ENCODE data around the gene INSL3.
"Not testable (repeated sequence)": the region's sequence is repeated elsewhere in the genome, so short reads cannot be mapped to it uniquely, and the experiment has no call there.

INSL3 gene

GRCh38 chr19:17817668-17818363 is 3.5 kb downstream of the INSL3 start:
- DNase-seq (ENCODE audit: low read depth, low spot score): no peak

DNA sequence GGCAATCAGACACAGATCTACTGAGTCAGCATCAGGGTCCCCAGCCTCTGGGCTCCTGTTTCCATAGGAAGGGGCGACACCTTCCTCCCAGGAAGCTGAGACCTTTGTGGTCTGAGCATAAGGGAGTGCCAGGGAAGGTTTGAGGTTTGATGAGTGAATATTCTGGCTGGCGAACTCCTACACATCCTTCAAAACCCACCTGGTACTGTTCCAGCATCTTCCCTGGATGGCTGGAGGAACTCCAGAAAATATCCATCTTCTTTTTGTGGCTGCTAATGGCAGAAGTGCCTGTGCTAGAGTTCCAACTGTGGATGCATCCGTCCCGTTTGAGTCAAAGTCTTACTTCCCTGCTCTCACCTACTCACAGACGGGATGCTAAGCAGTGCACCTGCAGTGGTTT is 9.2 kb downstream of the INSL3 start:
- no peak for DNase-seq (ENCODE audit: low read depth, low spot score)

- DNase-seq (ENCODE audit: low read depth, low spot score): no peak
These were observed 9.6 kb downstream of the INSL3 start for GRCh38 chr19:17811681-17812080.

DNA sequence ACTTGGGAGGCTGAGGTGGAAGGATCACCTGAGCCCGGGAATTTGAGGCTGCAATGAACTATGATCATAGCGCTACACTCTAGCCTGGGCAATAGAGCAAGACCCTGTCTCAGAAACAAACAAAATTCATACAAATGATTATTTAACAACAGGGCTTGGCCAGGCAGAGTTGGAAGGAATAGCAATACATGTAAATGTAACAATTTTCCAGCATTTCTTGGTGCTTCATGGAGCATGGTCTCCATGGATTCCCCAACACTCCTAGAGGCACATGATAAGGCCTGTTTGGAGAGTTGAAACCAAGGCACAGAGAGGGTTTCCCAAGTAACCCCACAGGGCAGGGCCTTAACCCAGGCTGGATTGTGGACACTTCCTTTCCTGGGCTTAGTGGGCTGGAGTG is 10.2 kb downstream of the INSL3 start:
- no peak for DNase-seq (ENCODE audit: low read depth, low spot score)

DNA sequence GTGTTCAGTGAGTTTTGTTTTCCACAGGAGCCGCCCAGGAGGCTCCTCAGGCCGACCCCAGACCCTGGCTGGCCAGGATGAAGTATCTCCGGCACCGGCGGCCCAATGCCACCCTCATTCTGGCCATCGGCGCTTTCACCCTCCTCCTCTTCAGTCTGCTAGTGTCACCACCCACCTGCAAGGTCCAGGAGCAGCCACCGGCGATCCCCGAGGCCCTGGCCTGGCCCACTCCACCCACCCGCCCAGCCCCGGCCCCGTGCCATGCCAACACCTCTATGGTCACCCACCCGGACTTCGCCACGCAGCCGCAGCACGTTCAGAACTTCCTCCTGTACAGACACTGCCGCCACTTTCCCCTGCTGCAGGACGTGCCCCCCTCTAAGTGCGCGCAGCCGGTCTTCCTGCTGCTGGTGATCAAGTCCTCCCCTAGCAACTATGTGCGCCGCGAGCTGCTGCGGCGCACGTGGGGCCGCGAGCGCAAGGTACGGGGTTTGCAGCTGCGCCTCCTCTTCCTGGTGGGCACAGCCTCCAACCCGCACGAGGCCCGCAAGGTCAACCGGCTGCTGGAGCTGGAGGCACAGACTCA is 13.5 kb downstream of the INSL3 start:
- no peak for DNase-seq (ENCODE audit: low read depth, low spot score)

GRCh38 chr19:17806945-17807344 is 14.4 kb downstream of the INSL3 start:
- DNase-seq (ENCODE audit: low read depth, low spot score): no peak

DNA sequence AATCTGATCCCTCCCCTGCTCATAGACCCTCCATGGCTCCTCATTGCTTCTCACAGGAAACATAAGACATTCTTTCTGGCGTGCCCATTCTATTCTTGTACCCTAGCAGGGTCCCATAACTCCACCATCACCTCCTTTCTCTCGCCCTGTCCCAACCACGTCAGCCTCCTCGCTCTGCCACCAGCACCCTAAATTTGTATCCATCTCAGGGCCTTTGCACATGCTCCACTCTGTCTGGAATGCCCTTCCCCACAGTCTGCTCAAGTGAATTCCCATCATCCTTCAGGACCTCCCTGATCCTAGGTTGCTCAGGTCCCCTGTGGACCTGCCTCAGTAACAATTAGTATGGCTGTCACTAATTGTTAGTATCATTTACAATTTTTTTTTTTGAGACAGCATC is 15.9 kb downstream of the INSL3 start:
- DNase-seq (ENCODE audit: low read depth, low spot score): no peak

DNA sequence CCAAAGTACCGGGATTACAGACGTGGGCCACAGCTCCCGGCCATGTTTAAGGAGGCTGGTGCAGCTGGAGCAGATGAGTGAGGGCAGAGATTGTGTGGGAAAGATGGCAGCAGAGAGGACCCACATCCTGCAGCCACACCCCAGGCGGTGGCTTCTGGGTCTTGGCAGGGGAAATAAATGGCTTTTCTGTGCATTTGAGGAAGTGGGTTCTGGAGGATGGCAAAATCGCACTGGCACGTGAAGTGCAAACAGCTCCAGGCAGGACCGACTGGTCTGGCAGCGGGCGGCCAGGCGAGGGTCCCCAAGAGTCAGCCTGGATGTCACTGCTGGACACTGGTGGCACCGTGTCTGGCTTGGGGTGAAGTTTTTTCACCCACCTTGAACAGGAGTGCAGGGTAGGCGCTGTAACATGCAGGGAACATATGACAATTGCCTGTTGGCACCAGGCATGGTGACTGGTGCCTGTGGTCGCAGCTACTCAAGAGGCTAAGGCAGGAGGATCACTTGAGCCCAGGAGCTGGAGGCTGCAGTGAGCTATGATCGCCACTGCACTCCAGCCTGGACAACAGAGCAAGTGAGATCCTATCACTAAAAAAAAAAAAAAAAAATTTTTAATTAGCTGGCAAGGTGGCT is 17.9 kb downstream of the INSL3 start:
- DNase-seq (ENCODE audit: low read depth, low spot score): no peak

DNA sequence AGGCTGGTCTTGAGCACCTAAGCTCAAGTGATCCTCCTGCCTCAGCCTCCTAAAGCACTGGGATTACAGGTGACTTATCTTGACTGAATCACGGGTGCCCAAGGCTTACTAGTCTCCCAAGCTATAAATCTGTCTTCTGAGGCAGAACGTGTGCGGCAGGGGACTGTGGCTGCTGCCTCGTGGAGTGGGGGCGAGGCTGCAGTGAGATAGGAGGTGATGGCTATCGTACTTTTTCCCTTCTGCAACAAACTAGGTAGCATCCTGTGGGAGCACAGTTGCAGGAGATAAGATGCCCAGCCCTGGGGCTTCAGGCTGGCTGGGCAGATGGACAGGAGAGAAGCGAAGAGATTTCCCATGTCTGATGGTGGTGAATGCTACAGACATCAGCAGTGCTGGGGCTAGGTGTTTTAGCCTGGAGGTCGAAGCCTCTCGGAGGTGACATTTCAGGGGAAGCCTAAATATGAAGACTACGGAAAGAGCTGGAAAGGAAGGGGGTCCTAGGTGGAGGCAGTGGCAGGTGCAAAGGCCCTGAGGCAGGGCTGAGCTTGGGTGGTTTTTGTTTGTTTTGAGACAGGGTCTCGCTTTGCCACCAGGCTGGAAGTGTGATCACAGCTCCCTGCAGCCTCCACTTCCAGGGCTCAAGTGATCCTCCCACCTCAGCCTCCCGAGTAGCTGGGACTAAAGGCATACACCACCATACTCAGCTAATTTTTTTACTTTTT is 19.0 kb downstream of the INSL3 start:
- no peak for DNase-seq (ENCODE audit: low read depth, low spot score)

DNA sequence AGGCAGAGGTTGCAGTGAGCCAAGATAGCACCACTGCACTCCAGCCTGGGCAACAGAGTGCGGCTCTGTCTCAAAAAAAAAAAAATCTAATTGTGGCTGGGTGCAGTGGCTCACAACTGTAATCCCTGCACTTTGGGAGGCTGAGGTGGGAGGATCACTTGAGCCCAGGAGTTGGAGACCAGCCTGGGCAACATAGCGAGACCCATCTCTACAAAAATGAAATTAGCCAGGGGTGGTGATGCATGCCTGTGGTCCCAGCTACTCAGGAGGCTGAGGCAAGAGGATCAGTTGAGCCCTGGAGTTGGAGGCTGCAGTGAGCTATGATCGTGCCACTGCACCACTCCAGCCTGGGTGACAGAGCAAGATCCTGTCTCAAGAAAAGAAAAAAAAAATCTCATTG is 22.7 kb downstream of the INSL3 start:
- DNase-seq (ENCODE audit: low read depth, low spot score): not testable (repeated sequence)

DNA sequence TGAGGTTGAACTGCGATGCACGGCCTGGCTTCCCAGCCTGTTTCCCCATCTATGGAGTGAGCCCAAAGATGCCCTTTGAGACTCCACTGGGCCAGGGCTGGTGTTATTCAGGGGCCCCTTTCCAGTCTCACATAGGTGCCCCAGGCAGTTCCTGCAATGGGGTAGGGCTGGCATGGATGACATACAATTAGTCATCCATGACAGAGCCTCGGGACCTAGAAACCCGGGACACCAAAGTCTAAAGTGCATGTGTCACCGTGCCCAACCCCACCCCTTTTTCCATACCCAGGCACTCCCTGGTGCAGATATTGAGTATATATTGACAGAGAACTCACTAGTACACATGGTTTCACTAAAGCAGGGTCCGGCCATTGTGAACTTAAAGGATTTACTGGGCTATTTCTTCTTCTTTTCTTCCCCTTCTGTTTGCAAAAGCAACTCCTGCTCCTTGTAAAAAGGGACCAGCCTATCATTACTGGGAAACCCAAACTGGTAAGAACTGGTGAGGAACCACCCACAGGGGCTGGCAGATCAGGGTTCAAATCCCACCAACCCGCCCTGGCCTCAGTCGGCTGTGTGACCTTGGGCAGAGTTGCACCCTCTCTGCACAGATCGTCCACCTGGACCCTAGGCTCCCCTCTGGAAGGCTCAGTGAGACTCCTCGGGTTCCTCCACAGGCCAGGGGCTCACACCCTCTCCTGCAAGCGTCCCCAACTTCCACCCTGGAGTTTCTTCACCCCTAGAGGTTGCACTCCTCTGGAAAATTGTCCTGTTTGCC is 23.7 kb downstream of the INSL3 start:
- DNase-seq (ENCODE audit: low read depth, low spot score): no peak

GRCh38 chr19:17796838-17797423 is 24.4 kb downstream of the INSL3 start:
- no peak for DNase-seq (ENCODE audit: low read depth, low spot score)

DNA sequence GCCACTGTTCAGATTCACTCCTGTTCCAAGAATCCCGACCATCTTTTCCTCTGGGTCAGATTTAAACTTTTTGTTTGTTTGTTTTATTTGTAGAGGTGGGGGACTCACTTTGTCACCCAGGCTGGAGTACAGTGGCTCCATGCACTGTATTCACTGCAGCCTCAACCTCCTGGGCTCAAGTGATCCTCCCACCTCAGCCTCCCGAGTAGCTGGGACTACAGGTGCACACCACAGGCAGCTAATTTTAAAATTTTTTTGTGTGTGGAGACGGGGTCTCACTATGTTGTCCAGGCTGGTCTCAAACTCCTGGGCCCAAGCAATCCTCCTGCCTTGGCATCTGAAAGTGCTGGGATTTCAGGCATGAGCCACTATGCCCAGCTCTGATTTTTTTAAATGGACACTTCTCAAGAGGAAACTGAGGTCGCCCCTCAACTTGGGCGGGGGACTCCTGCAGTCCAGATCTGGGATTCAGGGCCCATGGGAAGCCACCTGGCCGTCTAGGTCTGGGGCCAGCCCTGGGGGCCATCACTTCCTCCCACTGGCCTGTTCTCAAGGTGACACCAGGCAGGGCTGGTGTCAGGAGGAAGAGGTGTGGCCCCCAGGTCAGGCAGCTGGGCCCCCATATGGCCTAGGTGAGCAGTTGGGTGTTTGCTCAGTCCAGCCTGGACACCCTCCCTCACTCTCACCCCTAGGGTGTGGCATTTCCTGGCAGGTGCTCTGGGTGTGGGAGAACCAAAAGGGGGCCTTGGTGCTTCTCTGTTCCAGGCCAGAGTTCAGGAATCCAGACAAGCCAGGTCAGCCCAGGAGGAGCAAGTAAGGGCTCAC is 25.1 kb downstream of the INSL3 start:
- DNase-seq (ENCODE audit: low read depth, low spot score): no peak

DNA sequence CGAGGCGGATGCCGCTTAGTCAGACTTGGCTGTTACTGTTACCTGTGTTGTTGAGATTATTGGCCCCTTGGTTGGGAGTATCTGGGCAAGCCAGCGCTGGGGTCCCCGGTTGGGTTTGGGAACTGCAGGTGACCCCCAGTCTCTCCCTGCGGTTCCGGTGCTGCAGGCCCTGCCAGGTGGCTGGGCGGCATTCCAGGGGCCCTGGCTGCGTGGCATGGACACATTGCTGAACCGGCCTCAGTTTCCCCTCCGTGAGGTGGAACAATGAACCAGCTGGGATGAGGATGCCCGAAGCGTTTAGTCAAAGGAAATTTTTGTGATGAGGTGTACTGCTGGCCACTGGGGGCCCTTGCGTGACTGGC is 25.8 kb downstream of the INSL3 start:
- no peak for DNase-seq (ENCODE audit: low read depth, low spot score)

DNA sequence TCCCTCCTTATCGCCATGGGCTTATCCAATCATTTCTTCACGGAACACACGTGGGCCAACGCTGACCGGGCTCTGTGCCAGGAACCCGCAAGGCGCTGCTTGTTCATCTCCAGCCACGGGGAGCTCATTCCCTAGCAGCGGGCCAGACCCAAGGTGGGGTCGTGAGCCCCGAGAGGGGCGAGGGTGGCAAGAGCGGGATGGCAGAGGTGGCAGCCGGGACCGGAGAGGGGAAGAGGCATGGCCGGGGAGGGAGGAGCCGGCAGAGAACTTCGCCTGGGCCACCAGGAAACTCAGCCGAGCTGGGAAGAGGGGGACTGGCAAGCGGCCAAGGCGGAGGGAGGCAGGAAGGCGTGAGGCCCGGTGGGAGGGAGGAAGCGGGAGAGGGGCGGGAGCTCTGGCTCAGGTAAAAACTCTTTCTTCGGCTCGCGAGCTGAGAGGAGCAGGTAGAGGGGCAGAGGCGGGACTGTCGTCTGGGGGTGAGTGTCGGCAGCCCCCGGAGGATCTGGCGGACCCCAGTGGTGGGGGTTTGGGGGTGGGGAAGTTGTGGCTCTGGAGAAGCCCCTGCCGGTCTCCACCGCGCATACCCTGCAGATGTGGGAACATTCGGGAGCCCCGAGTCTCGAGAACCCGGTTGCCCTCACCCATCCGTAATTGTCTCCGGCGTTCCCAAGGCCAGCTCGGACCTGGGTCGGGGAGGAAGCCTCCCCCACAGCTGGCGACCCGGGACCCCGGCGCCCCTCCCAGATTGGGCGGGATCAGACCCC is 26.4 kb downstream of the INSL3 start, which contains the start of gene B3GNT3:
B3GNT3 (plus strand) TSS at position 408 of the 764 bp plus-strand sequence. CDS start 12,670 bp downstream, outside the sequence.
- DNase-seq (ENCODE audit: low read depth, low spot score): no peak

DNA sequence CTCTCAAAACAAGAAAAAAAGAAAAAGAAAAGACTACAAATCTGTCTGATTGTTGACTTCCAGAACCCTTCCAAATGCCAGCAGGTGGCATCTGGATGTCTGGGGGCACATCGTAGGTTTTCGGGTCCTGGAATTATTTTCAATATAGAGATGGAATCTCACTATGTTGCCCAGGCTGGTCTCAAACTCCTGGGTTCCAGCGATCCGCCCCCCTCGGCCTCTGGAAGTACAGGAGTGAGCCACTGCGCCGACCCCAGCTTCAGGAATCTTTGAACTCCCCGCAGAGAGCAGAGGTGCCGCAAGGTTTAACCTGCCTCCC is 26.9 kb downstream of the INSL3 start:
- DNase-seq (ENCODE audit: low read depth, low spot score): no peak

- DNase-seq (ENCODE audit: low read depth, low spot score): no peak
These were observed 31.1 kb downstream of the INSL3 start for GRCh38 chr19:17790059-17790780.

DNA sequence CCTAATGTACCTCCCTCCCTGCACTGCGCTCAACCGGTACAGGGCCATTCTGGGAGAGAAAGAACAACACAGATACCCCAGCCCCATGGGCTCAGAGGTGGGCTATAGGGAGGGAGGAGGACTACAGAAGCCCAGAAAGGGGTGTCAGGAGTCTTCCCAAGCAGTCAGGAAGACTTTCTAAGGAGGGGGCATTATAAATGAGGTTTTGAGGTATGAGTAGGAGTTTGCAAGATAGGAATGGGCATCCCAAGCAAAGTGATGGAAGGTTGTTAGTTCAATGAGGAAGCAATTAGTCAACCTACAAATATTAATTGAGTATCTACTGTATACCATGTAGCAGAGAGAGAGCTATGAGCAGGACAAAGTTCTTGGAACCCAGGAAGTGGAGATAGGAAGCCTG is 32.7 kb downstream of the INSL3 start:
- no peak for DNase-seq (ENCODE audit: low read depth, low spot score)

DNA sequence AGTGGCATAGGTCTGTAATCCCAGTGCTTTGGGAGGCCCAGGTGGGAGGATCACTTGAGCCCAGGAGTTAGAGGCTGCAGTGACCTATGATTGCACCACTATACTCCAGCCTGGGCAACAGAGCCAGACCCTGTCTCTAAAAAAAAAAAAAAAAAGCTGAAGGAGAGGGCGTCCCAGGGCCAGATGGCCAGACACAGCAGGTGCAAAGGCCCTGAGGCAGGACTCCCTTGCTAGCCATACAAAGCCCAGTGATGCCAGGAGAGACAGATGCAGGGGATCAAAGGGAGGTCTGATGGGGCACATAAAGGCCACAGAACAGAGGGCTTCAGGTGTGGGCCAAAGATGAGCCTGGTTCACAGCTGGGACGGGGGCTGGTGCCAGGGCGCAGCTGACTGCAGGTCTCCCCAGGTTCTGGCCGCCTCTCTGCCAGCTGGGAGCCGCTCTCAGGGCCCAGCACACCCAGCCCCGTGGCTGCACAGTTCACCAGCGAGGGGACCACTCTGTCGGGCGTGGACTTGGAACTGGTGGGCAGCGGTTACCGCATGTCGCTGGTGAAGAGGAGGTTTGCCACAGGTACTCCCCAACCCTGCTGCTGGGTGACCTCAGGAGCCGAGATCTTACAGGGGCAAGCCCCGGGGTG is 33.9 kb downstream of the INSL3 start:
- no peak for DNase-seq (ENCODE audit: low read depth, low spot score)
